CD4-positive, alpha-beta T cell treated with Interleukin-17A for 4 hours (primary cell): ENCODE results near the gene PCOLCE2.

ENCODE experiments used
- DNase-seq: peaks from one replicate; pipeline ENCODE4 v3.0.0-alpha.2; 2020; ENCODE audit warnings: mixed read lengths

PCOLCE2 gene

DNA sequence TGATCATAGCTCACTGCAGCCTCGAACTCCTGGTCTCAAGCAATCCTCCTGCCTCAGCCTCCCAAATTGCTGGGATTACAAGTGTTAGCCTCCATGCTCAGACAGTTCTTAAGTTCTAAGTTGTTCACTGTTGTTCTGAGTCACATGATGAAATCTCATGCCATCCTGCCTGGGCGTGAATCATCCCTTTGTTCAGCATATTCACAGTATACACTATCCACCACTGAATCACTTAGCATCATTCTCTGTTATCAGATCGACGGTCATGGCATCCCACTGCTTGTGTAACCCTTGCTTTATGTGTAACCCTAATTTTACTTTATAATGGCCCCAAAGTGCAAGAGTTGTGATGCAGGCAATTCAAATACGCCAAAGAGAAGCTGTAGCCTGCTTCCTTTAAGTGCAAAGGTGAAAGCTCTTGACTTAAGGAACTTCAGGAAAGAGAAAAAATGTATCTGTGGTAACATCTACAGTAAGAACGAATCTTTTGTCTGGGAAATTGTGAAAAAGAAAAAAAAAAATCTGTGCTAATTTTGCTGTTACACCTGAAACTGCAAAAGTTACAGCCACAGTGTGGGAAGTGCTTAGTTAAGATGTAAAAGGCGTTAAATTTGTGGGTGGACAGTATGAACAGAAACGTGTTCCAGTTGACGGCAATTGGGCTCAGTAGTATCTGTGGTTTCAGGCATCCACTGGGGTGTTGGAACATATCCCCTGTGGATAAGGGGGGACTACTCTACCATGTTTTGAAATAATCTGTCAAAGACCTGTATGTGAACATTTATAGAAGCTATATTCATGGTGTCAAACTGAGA, 80.6 kb downstream of the PCOLCE2 start:
- no peak for DNase-seq

DNA sequence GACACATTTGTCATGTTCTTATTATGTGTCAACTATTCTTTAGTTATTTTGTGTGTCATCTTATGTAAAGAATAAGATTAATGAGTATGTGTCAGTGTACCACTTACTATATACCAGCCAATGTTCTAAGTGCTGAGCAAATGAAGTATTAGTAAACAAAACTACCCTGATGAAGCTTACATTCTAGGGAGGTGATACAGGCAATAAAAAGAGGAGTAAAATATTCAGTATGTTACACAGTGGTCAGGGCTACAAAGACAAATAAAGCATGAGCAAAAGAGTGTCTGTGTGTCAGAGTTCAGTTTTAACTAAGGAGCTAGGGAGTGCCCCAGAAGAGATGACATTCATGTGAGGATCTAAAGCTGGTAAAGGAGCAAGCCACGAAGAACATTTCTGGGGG, 86.0 kb downstream of the PCOLCE2 start:
- no peak for DNase-seq

DNA sequence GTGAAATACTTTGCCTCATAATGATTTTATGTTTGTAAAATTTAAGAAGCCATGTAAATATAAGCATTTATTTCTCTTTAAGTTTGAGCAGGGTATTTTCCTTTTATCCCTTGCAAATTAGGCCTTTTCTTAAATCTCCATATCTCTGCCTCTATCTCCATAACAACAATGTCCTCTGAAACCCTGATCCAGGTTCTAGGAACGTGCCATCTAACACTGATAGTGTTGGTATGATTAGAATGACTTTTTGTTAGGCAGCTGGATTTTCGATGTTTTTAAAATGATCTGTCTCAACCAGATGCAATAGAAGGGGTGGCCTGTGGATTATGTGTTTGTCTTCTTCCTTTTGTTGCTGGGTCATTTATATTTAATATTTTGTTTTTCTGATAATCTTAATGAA, 87.1 kb downstream of the PCOLCE2 start:
- DNase-seq: no peak

DNA sequence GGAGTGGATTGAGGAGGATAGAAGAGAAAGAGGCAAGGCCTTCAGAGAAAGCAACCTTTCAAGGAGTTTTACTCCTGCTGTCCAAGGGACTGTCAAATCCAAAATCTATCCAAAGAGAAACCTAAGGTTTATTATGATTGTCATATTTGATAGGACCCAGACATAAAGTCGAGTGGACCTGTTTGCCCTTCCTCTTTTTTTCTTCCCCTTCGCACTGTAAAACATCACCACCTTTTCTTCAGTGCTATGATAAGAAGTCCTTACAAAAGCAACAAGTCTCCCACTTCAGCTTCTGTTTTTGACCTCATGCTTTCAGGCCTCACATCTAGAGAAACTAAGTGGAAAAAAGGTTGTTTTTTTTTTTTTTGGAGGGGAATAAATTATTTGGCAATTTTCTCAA, 92.1 kb downstream of the PCOLCE2 start:
- DNase-seq: no peak

DNA sequence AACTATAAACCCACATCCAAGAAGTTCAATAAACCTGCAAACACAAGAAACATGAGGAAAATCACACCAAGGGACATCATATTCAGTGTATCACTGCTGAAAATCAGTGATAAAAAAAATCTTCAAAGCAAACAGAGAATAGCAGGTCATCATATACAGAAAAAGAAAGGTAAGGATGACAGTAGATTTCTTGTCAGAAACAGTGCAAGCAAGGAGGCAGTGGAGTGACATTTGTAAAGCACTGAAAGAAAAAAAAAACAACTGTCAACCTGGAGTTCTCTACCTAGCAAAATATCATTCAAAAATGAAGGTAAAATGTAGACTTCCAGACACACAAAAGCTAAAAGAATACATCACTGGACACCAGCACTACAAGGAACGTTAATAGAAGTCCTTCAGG, 93.6 kb downstream of the PCOLCE2 start:
- DNase-seq: no peak

- no peak for DNase-seq
These were observed 94.4 kb downstream of the PCOLCE2 start for GRCh38 chr3:142794508-142794907.

- no peak for DNase-seq
These were observed 101.2 kb downstream of the PCOLCE2 start for GRCh38 chr3:142787719-142788118.

- no peak for DNase-seq
These were observed 102.9 kb downstream of the PCOLCE2 start for GRCh38 chr3:142785996-142786395.

DNA sequence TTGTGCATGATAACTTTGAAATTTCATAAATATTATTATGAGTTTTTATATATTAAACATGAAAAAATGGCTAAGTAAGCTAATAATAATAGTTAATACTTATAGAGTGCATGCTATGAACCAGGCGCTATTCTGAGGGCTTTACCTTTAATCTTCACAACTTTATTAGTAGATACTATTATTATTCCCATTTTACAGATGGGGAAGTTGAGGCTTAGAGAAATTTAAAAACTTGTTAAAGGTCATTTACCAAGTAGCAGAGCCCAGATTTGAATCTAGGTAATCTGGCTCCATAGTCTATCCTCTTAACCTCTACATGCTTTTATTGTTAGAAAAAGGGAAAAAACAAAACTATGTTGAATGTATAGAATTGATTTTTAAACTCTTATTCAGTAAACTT, 104.7 kb downstream of the PCOLCE2 start:
- DNase-seq: no peak

DNA sequence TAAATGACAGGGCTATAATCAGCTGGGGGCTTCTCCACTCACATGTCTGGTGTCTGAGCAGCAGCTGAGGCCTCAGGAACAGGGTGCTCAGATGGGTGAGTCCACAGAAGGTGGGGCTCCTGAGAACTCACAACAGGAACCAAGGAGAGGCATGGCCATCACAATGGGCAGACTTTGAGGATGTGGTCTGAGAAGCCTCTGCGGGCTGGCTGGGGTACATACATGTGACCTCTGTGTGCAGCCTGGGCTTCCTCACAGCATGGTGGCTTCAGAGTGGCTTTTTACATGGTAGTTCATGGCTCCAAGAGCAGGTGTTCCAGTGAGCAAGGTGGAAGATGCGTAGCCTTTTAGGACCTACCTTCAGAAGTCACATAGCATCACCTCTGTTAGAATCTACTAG, 106.3 kb downstream of the PCOLCE2 start:
- no peak for DNase-seq

- DNase-seq: no peak
These were observed 109.3 kb downstream of the PCOLCE2 start for GRCh38 chr3:142779591-142779990.

- DNase-seq: no peak
These were observed 110.3 kb downstream of the PCOLCE2 start for GRCh38 chr3:142778541-142778940.

- no peak for DNase-seq
These were observed 111.0 kb downstream of the PCOLCE2 start for GRCh38 chr3:142777927-142778326.

- DNase-seq: no peak
These were observed 120.5 kb downstream of the PCOLCE2 start for GRCh38 chr3:142768338-142768737.
